OCI-LY1 (cell line): Measurements from ENCODE around the gene CELF4.

Experiments used
- H2AFZ ChIP-seq: fragments of 200-600 bp; sonication (generic), shearing (Covaris generic); 2 replicates; pipeline ENCODE4 v1.6.0; 2014; ENCODE audit warnings: antibody characterized with exemption, mild to moderate bottlenecking, low read length
- H3F3A ChIP-seq: fragments of 200-600 bp; sonication (generic), shearing (Covaris generic); 2 replicates; pipeline ENCODE4 v1.6.0; 2014; ENCODE audit warnings: mild to moderate bottlenecking, antibody characterized with exemption, low read length, moderate library complexity; ENCODE audit not compliant: insufficient read depth
- H3K27ac ChIP-seq: fragments of 200-600 bp; sonication (generic); 2 replicates; pipeline ENCODE4 v1.5.1; 2014; ENCODE audit warnings: low read length, mixed run types, mild to moderate bottlenecking, low read depth; ENCODE audit not compliant: poor library complexity, severe bottlenecking
- H3K27me3 ChIP-seq: fragments of 200-600 bp; sonication (generic); 2 replicates; pipeline ENCODE4 v1.6.0; 2014; ENCODE audit warnings: antibody characterized with exemption, mild to moderate bottlenecking, low read length, moderate library complexity; ENCODE audit not compliant: insufficient read depth
- H3K36me3 ChIP-seq: fragments of 200-600 bp; sonication (generic); 2 replicates; pipeline ENCODE4 v1.6.1; 2014; ENCODE audit warnings: mild to moderate bottlenecking, antibody characterized with exemption, low read length, moderate library complexity, mixed read lengths; ENCODE audit not compliant: insufficient read depth
- H3K4me1 ChIP-seq: fragments of 200-600 bp; sonication (generic); 2 replicates; pipeline ENCODE4 v1.5.1; 2014; ENCODE audit warnings: mild to moderate bottlenecking, low read length, moderate library complexity; ENCODE audit not compliant: insufficient read depth, severe bottlenecking
- H3K4me2 ChIP-seq: fragments of 200-600 bp; sonication (generic), shearing (Covaris generic); 2 replicates; pipeline ENCODE4 v1.6.1; 2014; ENCODE audit warnings: low read length
- H3K4me3 ChIP-seq: fragments of 200-600 bp; sonication (generic); 2 replicates; pipeline ENCODE4 v1.5.1; 2014; ENCODE audit warnings: low read length, low read depth, mild to moderate bottlenecking, mixed read lengths; ENCODE audit not compliant: poor library complexity, severe bottlenecking
- H3K79me2 ChIP-seq: fragments of 200-600 bp; shearing (Covaris generic); 2 replicates; pipeline ENCODE4 v1.6.1; 2016; ENCODE audit warnings: mixed run types, low read length, mixed read lengths; ENCODE audit not compliant: insufficient read depth
- H3K9ac ChIP-seq: fragments of 200-600 bp; sonication (generic), shearing (Covaris generic); 2 replicates; pipeline ENCODE4 v1.6.1; 2014; ENCODE audit warnings: mild to moderate bottlenecking, low read length, mixed read lengths
- H3K9me2 ChIP-seq: fragments of 200-600 bp; sonication (generic), shearing (Covaris generic); 2 replicates; pipeline ENCODE4 v1.6.1; 2014; ENCODE audit warnings: low read depth, mild to moderate bottlenecking, low read length, mixed read lengths
- H3K9me3 ChIP-seq: fragments of 200-600 bp; shearing (Covaris generic); 2 replicates; pipeline ENCODE4 v1.6.1; 2014; ENCODE audit warnings: low read length, mixed read lengths
- H4K20me1 ChIP-seq: fragments of 200-600 bp; sonication (generic), shearing (Covaris generic); 2 replicates; pipeline ENCODE4 v1.6.0; 2016; ENCODE audit warnings: mild to moderate bottlenecking, low read length; ENCODE audit not compliant: insufficient read depth
- EZH2 ChIP-seq: fragments of 200-600 bp; sonication (generic), shearing (Covaris generic); IDR thresholded peaks from 2 replicates; pipeline ENCODE4 v1.8.0; 2017; ENCODE audit warnings: borderline replicate concordance, mixed run types, mild to moderate bottlenecking, antibody characterized with exemption, low read length, moderate library complexity, mixed read lengths
- TF ChIP-seq, protein P1 (sequence below): fragments of 200-600 bp; sonication (generic), shearing (Covaris generic); IDR thresholded peaks from 2 replicates; pipeline ENCODE4 v1.5.1; 2017; ENCODE audit warnings: mild to moderate bottlenecking, antibody characterized with exemption, low read length, moderate library complexity, mixed read lengths

Gene CELF4

GRCh38 chr18:37265382-37265781 lies 300.2 kb downstream of the CELF4 start:
- H3K9ac ChIP-seq, result no peak overlapping the region
- TF ChIP-seq, protein P1, sequence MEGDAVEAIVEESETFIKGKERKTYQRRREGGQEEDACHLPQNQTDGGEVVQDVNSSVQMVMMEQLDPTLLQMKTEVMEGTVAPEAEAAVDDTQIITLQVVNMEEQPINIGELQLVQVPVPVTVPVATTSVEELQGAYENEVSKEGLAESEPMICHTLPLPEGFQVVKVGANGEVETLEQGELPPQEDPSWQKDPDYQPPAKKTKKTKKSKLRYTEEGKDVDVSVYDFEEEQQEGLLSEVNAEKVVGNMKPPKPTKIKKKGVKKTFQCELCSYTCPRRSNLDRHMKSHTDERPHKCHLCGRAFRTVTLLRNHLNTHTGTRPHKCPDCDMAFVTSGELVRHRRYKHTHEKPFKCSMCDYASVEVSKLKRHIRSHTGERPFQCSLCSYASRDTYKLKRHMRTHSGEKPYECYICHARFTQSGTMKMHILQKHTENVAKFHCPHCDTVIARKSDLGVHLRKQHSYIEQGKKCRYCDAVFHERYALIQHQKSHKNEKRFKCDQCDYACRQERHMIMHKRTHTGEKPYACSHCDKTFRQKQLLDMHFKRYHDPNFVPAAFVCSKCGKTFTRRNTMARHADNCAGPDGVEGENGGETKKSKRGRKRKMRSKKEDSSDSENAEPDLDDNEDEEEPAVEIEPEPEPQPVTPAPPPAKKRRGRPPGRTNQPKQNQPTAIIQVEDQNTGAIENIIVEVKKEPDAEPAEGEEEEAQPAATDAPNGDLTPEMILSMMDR, result no peak
- no peak for TF ChIP-seq EZH2
- H3K4me3 ChIP-seq, result no peak overlapping the region
- H3K9me2 ChIP-seq, result no peaks in the 10 kb centered on the region
- H4K20me1 ChIP-seq, result no peaks in the 10 kb centered on the region
- H3K27ac ChIP-seq, result no peak overlapping the region
- no peaks in the 10 kb centered on the region for H3K27me3 ChIP-seq
- H2AFZ ChIP-seq, result no peak overlapping the region
- no peak overlapping the region for H3K4me2 ChIP-seq
- H3K9me3 ChIP-seq, result no peaks in the 10 kb centered on the region
- H3F3A ChIP-seq, result no peaks in the 10 kb centered on the region
- no peaks in the 10 kb centered on the region for H3K36me3 ChIP-seq
- no peaks in the 10 kb centered on the region for H3K79me2 ChIP-seq
- no peaks in the 10 kb centered on the region for H3K4me1 ChIP-seq

- no peaks in the 10 kb centered on the region for H3K79me2 ChIP-seq
- H3F3A ChIP-seq, result no peaks in the 10 kb centered on the region
- H3K9me2 ChIP-seq, result no peaks in the 10 kb centered on the region
- no peaks in the 10 kb centered on the region for H3K36me3 ChIP-seq
- no peak overlapping the region for H3K27ac ChIP-seq
- H3K9me3 ChIP-seq, result no peaks in the 10 kb centered on the region
- no peak overlapping the region for H3K4me3 ChIP-seq
- H2AFZ ChIP-seq, result no peak overlapping the region
- H3K27me3 ChIP-seq, result no peaks in the 10 kb centered on the region
- no peak for TF ChIP-seq EZH2
- TF ChIP-seq, protein P1, result no peak
- H3K4me1 ChIP-seq, result no peaks in the 10 kb centered on the region
- H3K4me2 ChIP-seq, result no peak overlapping the region
- no peaks in the 10 kb centered on the region for H4K20me1 ChIP-seq
- no peak overlapping the region for H3K9ac ChIP-seq
Measured at GRCh38 chr18:37264956-37265355, 300.6 kb downstream of the CELF4 start.

DNA sequence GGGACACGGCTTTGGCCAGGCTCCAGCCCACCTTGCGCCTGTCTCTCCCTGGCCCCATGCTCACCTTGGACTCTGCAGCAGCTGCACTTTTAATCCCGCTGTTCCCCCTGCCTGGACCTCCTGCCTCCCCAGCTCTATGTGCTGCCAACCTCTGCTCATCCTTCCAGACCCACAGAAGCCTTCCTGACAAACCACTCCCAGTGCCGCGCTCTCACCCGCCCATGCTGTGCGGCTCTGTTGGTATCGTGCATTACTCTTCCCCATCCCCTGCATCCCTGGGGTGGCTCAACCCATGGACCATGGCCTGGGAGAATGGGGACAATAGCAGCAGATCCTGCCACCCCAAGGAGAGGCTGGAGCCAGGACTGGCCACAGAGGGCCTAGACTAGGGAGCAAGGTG lies 303.6 kb downstream of the CELF4 start:
- Histone ChIP-seq H3K27ac (no peak overlapping the region), H3K79me2 (no peaks in the 10 kb centered on the region), H2AFZ (no peak overlapping the region), H3F3A (no peaks in the 10 kb centered on the region), H3K9ac (no peak overlapping the region), H3K27me3 (no peaks in the 10 kb centered on the region), H3K4me1 (no peaks in the 10 kb centered on the region), H3K9me2 (no peaks in the 10 kb centered on the region), H3K9me3 (no peaks in the 10 kb centered on the region), H3K4me3 (no peak overlapping the region), H4K20me1 (no peaks in the 10 kb centered on the region), H3K4me2 (no peak overlapping the region), H3K36me3 (no peaks in the 10 kb centered on the region)
- no peak for TF ChIP-seq EZH2
- TF ChIP-seq, protein P1, result no peak
